Loucy (cell line): ENCODE data around the gene MED20.

Experiments
- H2AFZ ChIP-seq: fragments of 200-600 bp; sonication (generic); 2 replicates; pipeline ENCODE4 v1.6.0; 2016; ENCODE audit warnings: antibody characterized with exemption, mild to moderate bottlenecking, low read length, moderate library complexity
- H3F3A ChIP-seq: fragments of 200-600 bp; 2 replicates; pipeline ENCODE4 v1.6.0; 2016; ENCODE audit warnings: antibody characterized with exemption, low read depth, mild to moderate bottlenecking
- H3K27me3 ChIP-seq: fragments of 200-600 bp; sonication (generic); 2 replicates; pipeline ENCODE4 v1.6.1; 2014; ENCODE audit warnings: low read length, mild to moderate bottlenecking; ENCODE audit not compliant: insufficient read depth, poor library complexity, severe bottlenecking
- H3K36me3 ChIP-seq: fragments of 200-600 bp; sonication (generic); 2 replicates; pipeline ENCODE4 v1.6.1; 2016; ENCODE audit warnings: low read length; ENCODE audit not compliant: insufficient read depth
- H3K4me1 ChIP-seq: fragments of 200-600 bp; sonication (generic); 2 replicates; pipeline ENCODE4 v1.5.1; 2014; ENCODE audit warnings: low read length, mild to moderate bottlenecking; ENCODE audit not compliant: insufficient read depth, poor library complexity, severe bottlenecking
- H3K4me2 ChIP-seq: fragments of 200-600 bp; sonication (generic); 2 replicates; pipeline ENCODE4 v1.6.0; 2014; ENCODE audit warnings: antibody characterized with exemption, low read length, low read depth, mild to moderate bottlenecking; ENCODE audit not compliant: poor library complexity, severe bottlenecking
- H3K4me3 ChIP-seq: fragments of 200-600 bp; sonication (generic); 2 replicates; pipeline ENCODE4 v1.5.1; 2014; ENCODE audit warnings: low read length, mild to moderate bottlenecking, mixed read lengths; ENCODE audit not compliant: poor library complexity, severe bottlenecking
- H3K79me2 ChIP-seq: fragments of 200-600 bp; sonication (generic); 2 replicates; pipeline ENCODE4 v1.6.1; 2014; ENCODE audit warnings: low read length; ENCODE audit not compliant: insufficient read depth
- H3K9ac ChIP-seq: fragments of 200-600 bp; sonication (generic); 2 replicates; pipeline ENCODE4 v1.6.0; 2014; ENCODE audit warnings: mild to moderate bottlenecking, low read depth, low read length, moderate library complexity; ENCODE audit not compliant: poor library complexity, severe bottlenecking
- H3K9me2 ChIP-seq: fragments of 200-600 bp; sonication (generic); replicated peaks from 2 replicates; pipeline ENCODE4 v1.6.1; 2016; ENCODE audit warnings: low read depth, low read length, mixed read lengths
- H3K9me3 ChIP-seq: fragments of 200-600 bp; sonication (generic); 2 replicates; pipeline ENCODE4 v1.6.1; 2014; ENCODE audit warnings: mild to moderate bottlenecking, antibody characterized with exemption, low read length, low read depth; ENCODE audit not compliant: insufficient read depth
- H4K20me1 ChIP-seq: fragments of 200-600 bp; sonication (generic); 2 replicates; pipeline ENCODE4 v1.6.0; 2014; ENCODE audit warnings: antibody characterized with exemption, low read length, mild to moderate bottlenecking; ENCODE audit not compliant: insufficient read depth, poor library complexity, severe bottlenecking
- EZH2phosphoT487 ChIP-seq: fragments of 200-600 bp; IDR thresholded peaks from 2 replicates; pipeline ENCODE4 v1.6.1; 2018; ENCODE audit warnings: antibody characterized with exemption, mild to moderate bottlenecking, moderate library complexity, borderline replicate concordance
- TF ChIP-seq, protein P1 (sequence below): fragments of 200-600 bp; sonication (generic); conservative IDR thresholded peaks from 2 replicates; pipeline ENCODE4 v1.5.1; 2014; ENCODE audit warnings: mild to moderate bottlenecking, antibody characterized with exemption, low read length

Gene MED20

DNA sequence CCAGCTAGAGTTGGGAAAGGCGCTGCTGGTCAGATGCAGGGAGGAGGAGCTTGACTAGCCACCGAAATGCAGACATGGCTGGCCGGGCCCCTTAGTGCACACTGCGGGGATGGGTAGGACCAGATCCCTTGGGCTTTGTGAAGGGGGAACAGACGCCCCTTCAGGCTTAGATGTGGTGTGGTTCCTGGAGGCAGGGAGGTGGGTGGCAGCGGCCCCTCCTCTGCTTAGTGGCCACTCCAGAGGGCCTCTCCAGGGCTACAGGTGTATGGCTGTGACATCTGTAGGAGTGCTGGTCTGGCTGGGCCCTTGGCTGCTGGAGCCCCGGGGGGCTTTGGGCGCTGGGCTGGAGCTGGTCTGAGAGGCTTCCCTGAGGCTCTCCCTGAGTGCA is 14.7 kb upstream of the MED20 start:
- Histone ChIP-seq H3K4me2 (peak overlapping the region; percentile 98), H3K4me3 (peak overlapping the region; percentile 83), H3K9me3 (no peaks in the 10 kb centered on the region), H2AFZ (no peak overlapping the region), H3K27me3 (no peaks in the 10 kb centered on the region), H3K9ac (peak overlapping the region; percentile 70), H3F3A (peaks cover 24% of the 10 kb centered on the region; the same call in 1 of the 2 replicates), H3K79me2 (peaks cover 71% of the 10 kb centered on the region), H3K9me2 (no peaks in the 10 kb centered on the region), H3K4me1 (peaks cover 48% of the 10 kb centered on the region), H3K36me3 (peaks cover 63% of the 10 kb centered on the region), H4K20me1 (peaks cover 60% of the 10 kb centered on the region)
- TF ChIP-seq, protein P1, sequence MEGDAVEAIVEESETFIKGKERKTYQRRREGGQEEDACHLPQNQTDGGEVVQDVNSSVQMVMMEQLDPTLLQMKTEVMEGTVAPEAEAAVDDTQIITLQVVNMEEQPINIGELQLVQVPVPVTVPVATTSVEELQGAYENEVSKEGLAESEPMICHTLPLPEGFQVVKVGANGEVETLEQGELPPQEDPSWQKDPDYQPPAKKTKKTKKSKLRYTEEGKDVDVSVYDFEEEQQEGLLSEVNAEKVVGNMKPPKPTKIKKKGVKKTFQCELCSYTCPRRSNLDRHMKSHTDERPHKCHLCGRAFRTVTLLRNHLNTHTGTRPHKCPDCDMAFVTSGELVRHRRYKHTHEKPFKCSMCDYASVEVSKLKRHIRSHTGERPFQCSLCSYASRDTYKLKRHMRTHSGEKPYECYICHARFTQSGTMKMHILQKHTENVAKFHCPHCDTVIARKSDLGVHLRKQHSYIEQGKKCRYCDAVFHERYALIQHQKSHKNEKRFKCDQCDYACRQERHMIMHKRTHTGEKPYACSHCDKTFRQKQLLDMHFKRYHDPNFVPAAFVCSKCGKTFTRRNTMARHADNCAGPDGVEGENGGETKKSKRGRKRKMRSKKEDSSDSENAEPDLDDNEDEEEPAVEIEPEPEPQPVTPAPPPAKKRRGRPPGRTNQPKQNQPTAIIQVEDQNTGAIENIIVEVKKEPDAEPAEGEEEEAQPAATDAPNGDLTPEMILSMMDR = no peak
- TF ChIP-seq EZH2phosphoT487 = no peak

DNA sequence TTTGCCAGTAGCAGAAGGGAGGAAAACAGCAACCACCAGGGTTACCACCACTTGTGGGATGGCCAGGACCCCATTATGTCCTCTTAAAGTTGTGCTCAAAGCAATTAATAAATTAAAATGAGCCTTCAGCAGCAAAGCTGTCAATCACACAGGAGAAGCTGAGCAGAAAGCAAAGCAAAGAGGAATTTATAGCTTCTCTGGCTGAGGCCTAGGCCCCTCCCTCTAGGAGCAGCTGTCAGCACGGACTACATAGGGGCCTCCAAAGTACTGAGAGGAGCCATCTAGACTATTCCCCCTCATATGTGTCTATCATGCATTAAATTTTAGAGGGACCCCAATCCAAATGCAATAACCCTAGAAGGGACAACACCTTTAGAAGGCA is 14.2 kb upstream of the MED20 start:
- no peaks in the 10 kb centered on the region for H3K27me3 ChIP-seq
- peaks cover 48% of the 10 kb centered on the region for H3K4me1 ChIP-seq
- peaks cover 58% of the 10 kb centered on the region for H4K20me1 ChIP-seq
- TF ChIP-seq EZH2phosphoT487 = no peak
- TF ChIP-seq, protein P1 = no peak
- H3K4me2 ChIP-seq = peak overlapping the region; percentile 98
- H2AFZ ChIP-seq = no peak overlapping the region
- peaks cover 24% of the 10 kb centered on the region; the same call in 1 of the 2 replicates for H3F3A ChIP-seq
- H3K9me3 ChIP-seq = no peaks in the 10 kb centered on the region
- no peaks in the 10 kb centered on the region for H3K9me2 ChIP-seq
- H3K79me2 ChIP-seq = peaks cover 67% of the 10 kb centered on the region
- H3K4me3 ChIP-seq = peak overlapping the region; percentile 83
- H3K36me3 ChIP-seq = peaks cover 68% of the 10 kb centered on the region
- H3K9ac ChIP-seq = peak overlapping the region; percentile 70

DNA sequence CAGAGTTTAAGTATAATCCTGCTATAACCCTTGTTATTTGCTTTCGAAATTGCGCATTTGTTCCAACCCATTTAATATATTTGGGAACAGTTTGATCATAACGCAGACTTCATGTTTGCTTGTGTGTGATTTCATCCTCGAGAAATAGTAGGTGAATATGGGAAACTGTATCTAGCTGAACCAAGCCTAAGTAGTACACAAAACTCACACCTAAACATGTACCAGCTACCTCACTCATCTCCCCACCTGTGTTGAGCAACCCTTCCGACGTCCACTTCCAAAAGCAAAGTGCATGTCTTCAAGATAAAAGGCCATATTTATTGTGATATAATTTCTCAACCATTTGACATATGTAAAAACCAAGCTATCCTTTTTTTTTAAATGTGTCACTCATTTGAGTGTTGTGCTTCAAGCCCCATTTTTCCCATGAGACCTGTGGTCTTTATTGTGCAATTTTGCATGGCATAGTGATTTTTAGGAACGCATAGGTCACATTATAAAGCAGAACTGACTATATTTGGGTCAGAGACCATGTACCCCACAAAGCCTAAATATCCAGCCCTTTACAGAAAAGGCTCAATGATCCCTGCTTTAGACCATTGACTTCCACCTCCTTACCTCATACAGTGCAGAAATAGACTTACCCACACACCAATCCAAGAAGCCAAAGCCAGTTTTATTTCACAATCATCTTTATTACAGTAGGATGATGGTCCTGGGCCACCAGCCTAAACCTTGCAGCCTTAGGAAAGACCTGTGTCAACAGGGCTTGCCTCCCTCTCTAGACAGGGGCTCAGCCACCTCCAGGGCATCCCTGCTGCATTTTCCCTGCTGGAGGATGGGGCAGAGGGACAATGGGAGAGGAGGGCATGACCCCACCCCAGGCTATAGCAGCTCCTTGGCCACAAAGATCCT is 13.6 kb upstream of the MED20 start:
- Histone ChIP-seq H3K9ac (peak overlapping the region; percentile 70), H3K4me3 (peak overlapping the region; percentile 83), H3K79me2 (peaks cover 60% of the 10 kb centered on the region), H2AFZ (no peak overlapping the region), H3F3A (peaks cover 24% of the 10 kb centered on the region; the same call in 1 of the 2 replicates), H3K4me1 (peaks cover 48% of the 10 kb centered on the region), H3K27me3 (no peaks in the 10 kb centered on the region), H3K36me3 (peaks cover 75% of the 10 kb centered on the region), H4K20me1 (peaks cover 51% of the 10 kb centered on the region), H3K9me3 (no peaks in the 10 kb centered on the region), H3K4me2 (peak overlapping the region; percentile 98), H3K9me2 (no peaks in the 10 kb centered on the region)
- TF ChIP-seq EZH2phosphoT487 = no peak
- TF ChIP-seq, protein P1 = no peak
